Measurements from ENCODE around the gene KRTAP4-8.
"Not testable (repeated sequence)": the region's sequence is repeated elsewhere in the genome, so short reads cannot be mapped to it uniquely, and the experiment has no call there.

Gene KRTAP4-8

DNA sequence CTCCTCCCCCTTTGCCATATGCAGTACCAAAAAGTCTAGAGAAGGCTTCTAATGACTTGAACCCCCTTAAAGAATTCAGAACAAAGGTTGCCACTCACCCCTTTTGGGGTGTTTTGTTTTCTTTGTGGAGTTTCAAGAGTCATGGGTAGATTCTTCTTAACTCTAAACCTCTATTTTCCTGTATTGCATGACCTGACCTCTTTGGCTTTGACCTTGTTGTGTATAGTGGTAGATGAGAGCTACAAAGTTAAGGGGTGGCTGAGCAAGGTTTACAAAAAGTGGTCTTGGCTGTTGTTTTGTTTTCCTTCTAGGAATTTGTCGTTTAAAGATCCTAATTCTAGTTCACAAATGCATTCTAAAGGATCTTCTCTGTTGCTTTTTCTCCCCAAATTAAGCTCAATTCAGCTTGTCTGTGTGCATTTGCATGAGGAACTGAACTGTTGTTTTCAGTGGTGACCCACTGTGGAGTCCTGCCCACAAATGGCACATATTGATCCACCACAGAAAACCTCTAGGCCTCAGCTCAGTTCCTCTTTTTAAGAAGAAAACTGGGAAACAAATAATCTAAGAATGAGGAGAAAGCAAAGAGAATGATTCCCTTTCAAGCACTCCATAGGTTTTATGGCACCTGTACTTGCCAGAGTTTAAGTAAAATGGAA is 10.9 kb upstream of the KRTAP4-8 start:
- not testable (repeated sequence) for DNase-seq (ENCODE audit: low read depth in 2 of 2)

DNA sequence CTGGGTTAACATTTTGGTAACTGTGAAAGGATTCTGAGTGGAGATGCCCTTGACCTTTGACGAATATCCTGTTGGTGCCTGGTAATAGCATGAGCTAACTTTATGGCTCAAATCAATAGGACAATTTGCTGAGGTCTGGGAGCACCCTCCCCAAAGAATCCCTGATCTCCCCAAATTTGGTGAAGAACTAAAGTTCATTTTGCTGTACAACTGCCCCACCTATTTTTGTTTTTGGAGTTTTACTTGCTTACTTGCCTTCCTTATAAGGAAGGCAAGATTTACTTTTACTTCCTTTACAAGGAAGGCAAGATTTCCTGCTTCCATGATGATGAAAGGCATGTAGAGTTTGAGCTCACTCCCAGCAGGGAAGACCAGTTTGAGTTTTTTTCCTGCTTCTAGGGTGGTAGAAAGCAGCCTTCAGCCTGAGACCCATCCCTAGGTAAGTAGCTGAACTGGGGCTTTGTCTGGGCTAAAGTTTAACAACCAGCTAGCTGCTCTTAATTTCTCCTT is 10.1 kb upstream of the KRTAP4-8 start:
- no peak for DNase-seq (ENCODE audit: low read depth in 2 of 2)

DNA sequence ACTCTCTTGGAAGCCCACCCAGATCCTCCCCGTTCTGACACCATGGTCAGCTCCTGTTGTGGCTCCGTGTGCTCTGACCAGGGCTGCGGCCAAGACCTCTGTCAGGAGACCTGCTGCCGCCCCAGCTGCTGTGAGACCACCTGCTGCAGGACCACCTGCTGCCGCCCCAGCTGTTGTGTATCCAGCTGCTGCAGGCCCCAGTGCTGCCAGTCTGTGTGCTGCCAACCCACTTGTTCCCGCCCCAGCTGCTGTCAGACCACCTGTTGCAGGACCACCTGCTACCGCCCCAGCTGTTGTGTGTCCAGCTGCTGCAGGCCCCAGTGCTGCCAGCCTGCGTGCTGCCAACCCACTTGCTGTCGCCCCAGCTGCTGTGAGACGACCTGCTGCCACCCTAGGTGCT is 7.4 kb upstream of the KRTAP4-8 start, which contains the start of gene KRTAP4-9:
Gene KRTAP4-9 (plus strand): TSS at position 43 of the 400 bp plus-strand sequence. CDS start 0 bp downstream, at position 43.
- DNase-seq (ENCODE audit: low read depth in 2 of 2) = not testable (repeated sequence)

DNA sequence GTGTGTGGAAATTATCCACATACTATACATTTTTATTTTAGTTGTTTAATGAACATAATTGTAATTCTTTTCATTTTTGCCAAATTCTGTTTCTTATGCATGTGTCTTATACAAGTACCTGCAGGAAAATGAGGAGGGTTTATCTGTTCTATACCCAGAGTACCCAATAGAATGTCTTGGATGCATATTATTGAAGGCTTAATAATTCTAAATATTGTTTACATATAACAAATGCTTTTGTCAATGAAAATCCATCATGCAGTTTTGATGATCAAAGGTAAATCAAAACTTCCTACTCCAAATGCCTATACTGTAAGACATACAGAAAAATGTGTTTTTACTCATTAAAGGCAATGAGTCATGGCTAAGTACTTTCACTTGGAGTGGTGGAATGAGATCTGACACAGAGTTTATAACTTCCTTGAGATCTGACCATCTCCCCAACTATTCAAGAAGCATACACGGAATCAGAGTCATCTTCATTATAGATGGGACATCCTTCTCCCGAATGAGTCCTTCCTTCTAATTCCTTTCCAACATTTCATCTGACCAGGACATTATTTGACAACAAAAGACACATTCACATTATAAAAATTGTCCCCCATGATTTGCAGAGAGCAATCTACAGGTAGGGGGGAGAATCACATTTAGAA is 6.6 kb upstream of the KRTAP4-8 start:
- not testable (repeated sequence) for DNase-seq (ENCODE audit: low read depth in 2 of 2)

DNA sequence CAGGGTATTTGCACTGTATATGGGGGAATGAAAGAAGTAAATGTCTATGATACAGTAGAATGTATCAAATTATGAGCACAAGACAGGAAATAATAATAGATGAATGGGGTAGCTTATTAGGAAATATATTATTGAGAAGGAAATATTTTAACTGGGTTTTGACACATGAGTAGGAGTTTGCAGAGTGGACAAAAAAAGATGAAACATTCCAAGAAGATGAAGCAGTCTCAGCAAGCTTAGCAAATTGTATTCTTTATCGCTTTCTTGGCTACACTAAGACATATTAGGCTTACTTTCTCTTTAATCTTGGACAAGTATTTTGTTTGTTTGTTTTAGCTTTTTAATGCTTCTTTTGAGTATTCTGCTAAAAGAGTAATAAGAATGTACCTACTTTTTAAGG is 6.0 kb upstream of the KRTAP4-8 start:
- DNase-seq (ENCODE audit: low read depth in 2 of 2) = no peak

DNA sequence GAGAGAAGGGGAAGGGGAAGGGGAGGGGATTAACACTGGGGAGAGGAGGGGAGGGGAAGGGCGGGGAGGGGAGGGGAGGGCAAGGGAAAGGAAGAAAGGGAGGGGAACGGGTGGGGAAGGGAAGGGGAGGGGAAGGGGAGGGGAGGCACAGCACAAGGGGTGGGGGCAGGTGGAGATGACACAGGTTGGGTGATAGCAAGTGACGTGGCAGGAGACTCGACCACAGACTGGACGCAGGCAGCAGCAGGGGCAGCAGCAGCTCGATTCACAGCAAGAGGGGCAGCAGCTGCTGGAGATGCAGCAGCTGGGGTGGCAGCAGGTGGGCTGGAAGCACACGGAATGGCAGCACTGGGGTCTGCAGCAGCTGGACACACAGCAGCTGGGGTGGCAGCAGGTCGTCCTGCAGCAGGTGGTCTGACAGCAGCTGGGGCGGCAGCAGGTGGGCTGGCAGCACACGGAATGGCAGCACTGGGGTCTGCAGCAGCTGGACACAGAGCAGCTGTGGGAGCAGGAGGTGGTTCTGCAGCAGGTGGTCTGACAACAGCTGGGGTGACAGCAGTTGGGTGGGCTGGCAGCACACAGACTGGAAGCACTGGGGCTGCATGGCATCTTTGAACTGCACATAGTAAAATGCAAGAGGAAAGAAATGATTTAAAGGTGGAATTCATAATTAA is 3.8 kb upstream of the KRTAP4-8 start, which contains the start of gene KRTAP4-16:
Gene KRTAP4-16 (minus strand): TSS at position 624 of the 674 bp plus-strand sequence. CDS start 0 bp downstream, at position 624.
- DNase-seq (ENCODE audit: low read depth in 2 of 2) = no peak

DNA sequence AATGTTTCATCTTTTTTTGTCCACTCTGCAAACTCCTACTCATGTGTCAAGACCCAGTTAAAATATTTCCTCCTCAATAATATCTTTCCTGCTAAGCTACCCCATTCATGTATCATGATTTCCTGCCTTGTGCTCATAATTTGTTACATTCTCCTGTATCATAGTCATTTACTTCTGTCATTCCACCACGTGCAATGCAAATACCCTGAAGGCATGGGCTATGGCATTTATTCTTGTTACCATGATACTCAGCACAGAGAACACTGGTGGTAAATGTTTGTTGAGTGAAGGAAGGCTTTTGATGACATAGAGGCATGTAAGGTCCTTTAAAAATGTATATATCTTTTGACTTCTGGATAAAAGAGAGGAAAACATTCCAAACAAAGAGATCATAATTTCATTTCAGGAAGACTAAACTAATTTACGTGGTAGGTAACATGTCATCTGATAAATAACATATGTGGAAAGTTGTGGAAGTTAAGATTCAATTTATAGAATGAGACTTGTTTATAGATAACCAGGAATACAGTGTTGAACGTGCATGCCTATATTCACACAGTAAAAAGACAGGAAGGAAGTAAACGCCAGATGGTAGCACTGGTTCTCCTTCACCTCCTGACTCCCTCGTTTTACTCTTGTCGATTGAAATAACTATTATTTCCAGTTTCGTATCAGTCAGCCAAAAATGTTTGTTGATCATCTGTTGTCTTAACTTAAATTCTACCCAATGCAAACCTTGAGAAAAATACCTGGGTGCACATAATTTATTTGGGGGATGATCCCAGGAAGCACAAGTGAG is 1.9 kb upstream of the KRTAP4-8 start:
- DNase-seq (ENCODE audit: low read depth in 2 of 2) = not testable (repeated sequence)

DNA sequence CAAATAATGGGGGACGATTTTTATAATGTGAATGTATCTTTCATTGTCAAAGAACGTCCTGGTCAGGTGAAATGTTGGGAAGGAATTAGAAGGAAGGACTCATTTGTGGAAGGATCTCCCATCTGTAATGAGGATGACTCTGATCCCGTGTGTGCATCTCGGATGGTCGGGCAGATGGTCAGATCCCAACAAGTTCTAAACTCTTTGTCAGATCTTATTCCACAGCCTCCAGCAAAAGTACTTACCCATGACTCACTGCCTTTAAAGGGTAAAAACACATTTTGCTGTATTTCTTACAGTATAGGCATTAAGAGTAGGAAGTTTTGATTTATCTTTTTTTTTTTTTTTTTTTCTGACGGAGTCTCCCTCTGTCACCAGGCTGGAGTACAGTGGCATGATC is 539 bp upstream of the KRTAP4-8 start:
- DNase-seq (ENCODE audit: low read depth in 2 of 2) = no peak

DNA sequence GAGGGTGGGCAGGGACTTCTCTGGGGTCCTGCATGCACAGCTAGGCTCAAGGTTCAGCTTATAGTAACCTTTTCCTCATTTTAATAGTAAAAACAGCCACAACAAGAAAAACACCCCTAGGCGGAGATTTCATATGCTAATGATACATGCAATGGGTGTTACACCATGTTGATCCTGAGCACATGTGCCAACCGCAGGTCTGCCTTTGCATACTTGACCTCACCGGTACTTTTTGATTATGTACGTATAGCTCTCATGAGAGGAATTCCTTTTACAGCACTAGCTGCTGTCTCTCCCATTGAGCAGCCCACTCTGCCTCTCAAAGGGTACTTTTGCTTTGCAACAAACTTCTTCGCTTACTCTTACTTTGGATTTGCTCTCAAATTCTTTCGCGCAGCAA is 1.9 kb downstream of the KRTAP4-8 start:
- DNase-seq (ENCODE audit: low read depth in 2 of 2) = no peak

DNA sequence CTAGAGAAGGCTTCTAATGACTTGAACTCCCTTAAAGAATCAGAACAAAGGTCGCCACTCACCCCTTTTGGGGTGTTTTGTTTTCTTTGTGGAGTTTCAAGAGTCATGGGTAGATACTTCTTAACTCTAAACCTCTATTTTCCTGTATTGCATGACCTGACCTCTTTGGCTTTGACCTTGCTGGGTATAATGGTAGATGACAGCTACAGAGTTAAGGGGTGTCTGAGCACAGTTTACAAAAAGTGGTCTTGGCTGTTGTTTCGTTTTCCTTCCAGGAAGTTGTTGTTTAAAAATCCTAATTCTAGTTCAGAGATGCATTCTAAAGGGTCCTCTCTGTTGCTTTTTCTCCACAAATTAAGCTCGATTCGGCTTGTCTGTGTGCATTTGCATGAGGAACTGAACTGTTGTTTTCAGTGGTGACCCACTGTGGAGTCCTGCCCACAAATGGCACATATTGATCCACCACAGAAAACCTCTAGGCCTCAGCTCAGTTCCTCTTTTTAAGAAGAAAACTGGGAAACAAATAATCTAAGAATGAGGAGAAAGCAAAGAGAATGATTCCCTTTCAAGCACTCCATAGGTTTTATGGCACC is 9.1 kb downstream of the KRTAP4-8 start:
- DNase-seq (ENCODE audit: low read depth in 2 of 2) = not testable (repeated sequence)

DNA sequence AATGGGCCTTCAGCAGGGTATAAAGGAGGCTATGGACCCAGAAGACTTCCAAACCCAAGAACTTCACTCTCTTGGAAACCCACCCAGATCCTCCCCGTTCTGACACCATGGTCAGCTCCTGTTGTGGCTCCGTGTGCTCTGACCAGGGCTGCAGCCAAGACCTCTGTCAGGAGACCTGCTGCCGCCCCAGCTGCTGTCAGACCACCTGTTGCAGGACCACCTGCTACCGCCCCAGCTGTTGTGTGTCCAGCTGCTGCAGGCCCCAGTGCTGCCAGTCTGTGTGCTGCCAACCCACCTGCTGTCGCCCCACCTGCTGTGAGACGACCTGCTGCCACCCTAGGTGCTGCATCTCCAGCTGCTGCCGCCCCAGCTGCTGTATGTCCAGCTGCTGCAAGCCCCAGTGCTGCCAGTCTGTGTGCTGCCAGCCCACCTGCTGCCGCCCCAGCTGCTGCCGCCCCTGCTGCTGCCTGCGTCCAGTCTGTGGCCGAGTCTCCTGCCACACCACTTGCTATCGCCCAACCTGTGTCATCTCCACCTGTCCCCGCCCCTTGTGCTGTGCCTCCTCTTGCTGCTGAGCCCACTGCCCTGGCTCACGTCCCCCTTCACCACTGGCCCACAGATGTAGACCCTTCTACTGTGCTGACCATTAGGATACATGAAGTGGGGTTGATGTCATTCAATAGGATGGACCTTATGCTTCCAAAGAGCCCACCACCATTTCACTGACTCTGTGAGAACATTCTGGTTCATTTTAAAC is 13.7 kb downstream of the KRTAP4-8 start, which contains the start of gene KRTAP4-7:
Gene KRTAP4-7 (plus strand): TSS at position 51 of the 757 bp plus-strand sequence. CDS start 57 bp downstream, at position 108.
- not testable (repeated sequence) for DNase-seq (ENCODE audit: low read depth in 2 of 2)

DNA sequence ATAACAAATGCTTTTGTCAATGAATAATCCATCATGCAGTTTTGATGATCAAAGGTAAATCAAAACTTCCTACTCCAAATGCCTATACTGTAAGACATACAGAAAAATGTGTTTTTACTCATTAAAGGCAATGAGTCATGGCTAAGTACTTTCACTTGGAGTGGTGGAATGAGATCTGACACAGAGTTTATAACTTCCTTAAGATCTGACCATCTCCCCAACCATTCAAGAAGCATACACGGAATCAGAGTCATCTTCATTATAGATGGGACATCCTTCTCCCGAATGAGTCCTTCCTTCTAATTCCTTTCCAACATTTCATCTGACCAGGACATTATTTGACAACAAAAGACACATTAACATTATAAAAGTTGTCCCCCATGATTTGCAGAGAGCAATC is 14.5 kb downstream of the KRTAP4-8 start:
- not testable (repeated sequence) for DNase-seq (ENCODE audit: low read depth in 2 of 2)

DNA sequence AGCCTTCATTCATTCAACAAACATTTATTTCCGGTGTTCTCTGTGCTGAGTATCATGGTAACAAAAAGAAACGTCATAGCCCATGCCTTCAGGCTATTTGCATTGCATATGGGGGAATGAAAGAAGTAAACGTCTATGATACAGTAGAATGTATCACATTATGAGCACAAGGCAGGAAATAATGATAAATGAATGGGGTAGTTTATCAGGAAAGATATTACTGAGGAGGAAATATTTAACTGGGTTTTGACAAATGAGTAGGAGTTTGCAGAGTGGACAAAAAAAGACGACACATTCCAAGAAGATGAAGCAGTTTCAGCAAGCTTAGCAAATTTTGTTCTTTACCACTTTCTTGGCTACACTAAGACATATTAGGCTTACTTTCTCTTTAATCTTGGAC is 15.3 kb downstream of the KRTAP4-8 start:
- DNase-seq (ENCODE audit: low read depth in 2 of 2) = no peak

DNA sequence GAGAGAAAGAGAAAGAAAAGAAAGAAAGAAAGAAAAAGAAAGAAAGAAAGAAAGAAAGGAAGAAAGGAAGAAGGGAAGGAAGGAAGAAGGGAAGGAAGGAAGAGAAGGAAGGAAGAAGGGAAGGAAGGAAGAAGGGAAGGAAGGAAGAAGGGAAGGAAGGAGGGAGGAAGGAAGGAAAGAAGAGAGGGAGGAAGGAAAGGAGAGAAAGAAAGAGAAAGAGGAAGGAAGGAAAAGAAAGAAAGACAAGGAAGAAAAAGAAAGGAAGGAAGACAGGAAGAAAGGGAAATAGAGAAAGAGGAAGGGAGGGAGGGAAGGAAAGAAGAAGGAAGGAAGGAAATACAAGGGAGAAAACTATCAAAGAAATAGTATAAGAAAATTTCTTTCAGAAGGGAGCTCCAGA is 21.2 kb downstream of the KRTAP4-8 start:
- no peak for DNase-seq (ENCODE audit: low read depth in 2 of 2)

DNA sequence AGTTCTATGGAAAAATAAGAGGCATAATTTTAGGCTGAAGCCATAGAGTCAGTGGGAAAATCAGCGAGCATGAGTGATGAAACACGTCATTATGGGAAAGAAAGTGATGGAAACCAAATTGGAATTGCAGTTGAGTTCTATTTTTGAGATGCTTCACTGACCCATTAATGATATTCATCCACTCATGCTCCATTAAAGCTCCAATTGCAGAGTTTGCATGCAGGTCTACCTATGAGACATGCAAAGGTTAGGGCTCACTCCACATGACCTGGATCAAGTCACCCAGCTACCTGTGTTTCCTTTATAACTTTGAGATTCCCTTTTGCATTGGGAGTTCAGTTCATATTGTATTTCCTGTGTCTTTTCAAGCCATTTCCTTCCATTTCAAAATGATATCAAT is 24.3 kb downstream of the KRTAP4-8 start:
- no peak for DNase-seq (ENCODE audit: low read depth in 2 of 2)

DNA sequence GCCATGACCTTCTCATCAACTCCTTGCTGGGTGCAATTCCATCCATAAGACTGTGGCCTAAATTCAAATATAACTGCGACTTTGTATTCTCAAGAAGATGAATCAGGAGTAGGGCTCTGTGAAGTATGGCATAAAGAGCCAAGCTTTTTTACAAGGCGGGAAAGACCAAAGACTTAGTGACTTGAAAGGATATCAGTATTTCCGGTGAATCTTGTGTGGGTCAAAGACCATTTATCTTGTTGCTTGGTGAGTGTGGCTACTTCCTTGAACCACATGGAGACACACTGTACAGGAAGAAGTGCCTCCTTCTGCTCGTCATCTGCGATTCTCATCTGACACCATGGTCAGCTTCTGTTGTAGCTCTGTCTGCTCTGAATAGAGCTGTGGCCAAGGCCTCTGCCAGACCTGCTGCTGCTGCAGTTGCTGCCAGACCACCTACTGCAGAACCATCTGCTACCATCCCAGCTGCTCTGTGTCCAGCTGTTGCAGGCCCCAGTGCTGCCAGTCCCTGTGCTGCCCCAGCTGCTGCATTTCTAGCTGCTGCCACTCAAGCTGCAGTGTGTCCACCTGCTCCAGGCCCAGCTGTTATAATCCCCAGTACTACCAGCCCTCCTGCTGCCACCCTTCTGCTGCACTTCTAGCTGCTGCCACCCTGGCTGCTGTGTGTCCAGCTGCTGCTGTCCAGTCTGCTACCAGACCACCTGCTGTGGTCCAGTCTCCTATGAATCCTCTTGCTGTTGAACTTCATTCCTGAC is 26.2 kb downstream of the KRTAP4-8 start:
- DNase-seq (ENCODE audit: low read depth in 2 of 2) = no peak

DNA sequence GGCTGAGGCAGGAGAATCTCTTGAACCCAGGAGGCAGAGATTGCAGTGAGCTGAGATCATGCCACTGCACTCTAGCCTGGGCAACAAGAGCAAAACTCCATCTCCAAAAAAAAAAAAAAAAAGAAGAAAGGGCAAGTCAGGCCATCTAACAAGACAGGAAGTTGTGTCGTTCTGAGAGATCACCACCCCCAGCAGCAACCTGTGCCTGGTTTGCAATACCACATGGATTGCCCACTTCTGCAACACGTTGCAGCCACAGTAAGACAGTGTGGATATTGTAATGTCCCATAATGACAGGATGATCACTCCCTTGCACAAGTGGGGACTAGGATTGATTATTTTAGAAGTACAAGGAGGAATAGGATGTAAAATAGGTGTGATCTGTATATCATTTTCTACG is 28.9 kb downstream of the KRTAP4-8 start:
- no peak for DNase-seq (ENCODE audit: low read depth in 2 of 2)

DNA sequence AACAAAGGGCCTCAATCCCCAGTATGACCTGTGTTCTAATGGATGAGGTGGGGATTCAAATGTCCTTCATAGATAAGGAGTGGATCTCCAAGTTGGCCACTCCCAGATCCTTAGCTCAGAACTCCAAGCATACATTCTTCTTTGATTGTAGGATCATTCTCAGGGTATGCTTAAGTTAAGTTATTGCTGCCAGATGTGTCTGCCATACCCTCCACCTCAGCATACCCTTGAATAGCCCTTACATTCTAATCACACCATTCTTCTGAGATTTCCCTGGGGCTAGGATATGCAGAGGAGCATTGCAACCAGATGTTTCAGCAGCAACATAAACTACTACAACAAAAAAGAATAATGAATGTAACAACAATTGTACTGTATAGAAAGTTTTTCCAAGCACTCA is 30.7 kb downstream of the KRTAP4-8 start:
- no peak for DNase-seq (ENCODE audit: low read depth in 2 of 2)

DNA sequence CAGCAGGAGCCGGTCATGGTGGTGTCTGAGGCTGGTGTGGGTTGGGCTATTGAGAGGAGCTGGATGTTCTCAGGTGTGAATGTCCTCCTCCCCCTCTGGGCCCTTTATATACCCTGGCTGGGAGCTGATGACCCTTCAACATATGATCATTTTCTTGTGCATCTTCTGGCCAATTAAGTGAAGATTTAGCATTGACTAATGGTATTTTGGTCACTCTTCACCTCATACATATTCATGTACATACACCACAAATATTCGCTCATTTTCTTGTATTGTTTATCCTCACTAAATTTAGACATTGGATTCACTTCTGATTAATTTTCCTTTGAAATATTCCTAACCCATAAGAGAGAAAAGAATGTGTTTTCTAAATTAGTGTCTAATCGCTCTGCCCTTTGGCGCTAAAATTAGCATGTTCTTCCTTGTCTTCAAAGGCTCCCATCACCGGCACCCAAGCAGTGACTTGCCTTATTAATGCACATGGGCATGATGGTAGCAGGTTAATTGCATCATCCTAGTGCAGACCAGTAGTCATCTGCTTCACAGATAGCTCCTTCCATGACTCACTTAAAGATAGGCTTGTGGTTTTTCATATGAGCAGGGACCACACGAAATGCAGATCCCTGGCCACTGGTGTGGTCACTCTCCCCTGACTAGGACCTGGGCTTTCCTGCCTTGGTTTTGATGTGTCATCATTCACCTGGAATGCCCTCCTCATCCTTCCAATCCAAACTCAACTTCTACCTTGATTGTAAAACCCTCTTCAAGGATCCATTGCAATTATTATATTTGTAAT is 31.9 kb downstream of the KRTAP4-8 start, which contains the start of gene KRTAP2-4:
Gene KRTAP2-4 (minus strand): TSS at position 51 of the 796 bp plus-strand sequence. CDS start 34 bp downstream, at position 17.
- no peak for DNase-seq (ENCODE audit: low read depth in 2 of 2)
